DMS79 treated with DMSO at 0.1 percent for 48 hours (cell line): ENCODE measurements around the gene ARSG.

Experiments used
- DNase-seq: peaks from one replicate; lab custom pipeline; 2025; lab: John Stamatoyannopoulos, UW

ARSG gene

DNA sequence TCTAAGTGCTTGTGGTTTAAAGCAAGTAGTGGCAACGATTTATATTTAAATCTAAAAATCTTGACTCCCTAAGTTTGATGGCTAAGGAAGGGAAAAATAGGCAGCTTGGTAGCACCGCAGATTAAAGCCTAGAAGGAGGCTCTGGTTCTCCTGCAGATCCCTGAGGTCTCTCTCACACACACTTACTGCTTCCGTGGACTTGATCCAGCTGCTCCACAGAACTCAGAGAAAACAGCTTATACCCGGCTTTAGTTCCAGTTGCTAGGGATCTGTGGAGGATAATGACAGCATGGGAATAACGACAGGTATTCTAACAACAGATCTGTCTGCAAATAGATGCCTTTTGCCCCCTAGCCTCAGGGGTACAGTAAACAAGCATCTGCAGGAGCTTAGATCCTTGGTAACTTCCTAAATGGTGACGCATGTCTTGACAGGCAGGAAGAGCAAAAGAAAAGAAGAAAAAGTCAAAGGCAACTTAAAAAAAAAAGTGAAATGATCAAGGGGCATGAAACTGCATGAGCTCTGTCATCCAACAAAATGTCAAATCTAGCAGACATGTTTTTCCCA is 161.5 kb downstream of the ARSG start:
- no peak for DNase-seq

DNA sequence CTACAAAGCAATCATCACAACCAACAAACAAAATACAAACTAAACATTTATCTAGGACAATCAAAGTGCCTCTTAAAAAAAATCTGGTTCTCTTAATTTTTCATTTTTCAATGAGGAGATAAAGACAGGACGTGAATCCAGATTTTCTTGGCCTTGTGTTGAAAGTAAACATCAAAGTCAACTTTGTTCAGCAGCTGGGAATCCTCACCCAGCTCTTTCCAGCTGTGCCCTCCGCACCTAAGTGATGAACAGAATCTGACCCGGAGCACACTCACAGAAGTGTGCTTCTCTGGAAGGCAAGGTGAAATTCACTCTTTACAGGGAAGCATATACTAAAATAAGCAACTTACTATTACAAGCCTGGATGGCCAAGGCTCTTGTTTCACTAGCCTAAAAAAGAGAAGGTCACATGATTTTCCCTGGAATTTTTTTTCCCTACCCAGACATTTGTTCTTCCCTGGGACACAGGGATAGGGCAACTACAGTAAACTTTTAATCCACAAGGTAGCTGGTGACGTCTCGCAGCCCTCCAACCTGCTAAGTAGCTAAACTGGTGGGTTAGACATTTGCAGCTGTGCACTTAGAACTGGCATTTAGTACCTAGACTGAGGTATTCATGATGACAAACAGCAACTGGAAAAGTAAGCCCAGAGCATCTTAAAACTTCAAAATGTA is 162.8 kb downstream of the ARSG start:
- no peak for DNase-seq

DNA sequence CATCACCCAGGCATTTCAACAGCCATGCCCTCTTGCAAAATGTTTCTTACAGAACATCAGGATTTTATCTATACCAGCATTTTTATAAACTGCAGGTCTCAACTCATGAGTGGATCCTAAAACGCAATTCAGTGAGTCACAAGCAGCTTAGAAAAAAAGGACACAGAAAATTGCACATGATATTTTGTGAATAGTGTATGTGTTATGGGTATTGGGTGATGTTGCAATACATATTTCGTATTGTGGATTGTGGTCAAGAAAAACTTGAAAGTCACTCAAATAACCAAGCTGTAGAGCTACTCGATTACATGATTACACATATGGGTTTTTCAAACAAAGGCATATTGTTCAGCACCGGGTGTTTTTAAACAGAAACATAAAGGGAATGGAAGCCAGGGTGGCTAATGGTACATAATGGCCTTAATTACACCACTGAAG is 164.6 kb downstream of the ARSG start:
- DNase-seq, result no peak

DNA sequence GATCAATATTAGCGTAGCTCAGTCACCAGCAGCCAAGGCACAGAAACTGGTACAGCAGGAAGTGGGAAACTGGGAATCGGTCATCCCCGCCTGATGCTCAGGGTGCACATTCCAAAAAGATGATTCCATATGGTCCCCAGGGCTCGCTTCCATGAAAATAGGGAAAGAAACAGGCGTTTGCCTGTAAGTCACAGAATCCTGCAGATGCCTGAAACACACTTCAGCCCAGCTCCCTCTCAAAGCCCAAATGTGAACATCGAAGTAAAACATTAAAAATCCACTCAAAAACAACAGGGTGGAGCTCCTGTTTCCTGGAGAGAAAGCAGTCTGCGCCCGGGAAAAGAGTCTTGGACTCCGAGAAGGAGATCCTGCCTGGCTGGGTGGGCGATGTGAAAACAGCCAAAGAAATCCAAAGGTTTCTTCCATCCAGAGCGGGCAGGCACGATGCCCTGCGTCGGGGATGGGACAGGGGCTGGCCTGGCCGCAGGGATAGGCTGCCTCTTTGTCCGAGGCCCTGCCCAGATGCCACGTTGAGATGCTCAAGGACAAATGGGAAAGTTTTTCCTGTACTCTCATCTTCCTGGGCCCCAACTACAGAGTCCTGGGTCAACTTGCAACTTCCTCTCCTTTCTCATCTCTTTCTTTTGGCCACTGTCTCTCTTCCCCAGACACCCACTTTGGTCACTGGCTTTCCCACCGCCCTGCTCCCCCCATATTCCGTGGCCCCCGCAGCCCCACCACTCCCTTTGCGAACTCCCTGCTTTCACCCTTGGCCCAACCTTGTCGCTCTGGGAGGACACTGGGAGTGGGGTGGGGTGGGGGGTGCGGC is 165.3 kb downstream of the ARSG start:
- no peak for DNase-seq

DNA sequence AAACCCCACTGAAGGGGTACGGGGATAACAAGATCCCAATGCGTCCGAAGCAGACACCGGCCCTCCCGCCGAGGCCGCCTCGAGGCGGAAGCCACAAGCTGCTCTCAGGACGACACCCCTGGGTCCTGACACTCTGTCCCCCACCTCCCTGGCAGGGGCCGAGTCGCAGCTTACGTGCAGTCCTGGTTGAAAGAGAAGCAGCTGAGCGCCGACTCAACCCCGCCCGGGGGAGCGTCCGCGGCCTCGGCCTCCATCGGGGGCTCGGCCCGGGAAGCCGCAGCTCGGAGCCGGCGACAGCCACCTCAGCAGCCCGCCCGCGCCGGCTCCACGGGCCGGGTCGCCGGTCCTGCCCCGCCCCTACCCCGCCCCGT is 165.9 kb downstream of the ARSG start, which contains the start of gene WIPI1:
Gene WIPI1, minus strand, starts transcription at position 329 of the 371 bp plus-strand sequence. Its CDS starts 75 bp downstream, at position 254.
- DNase-seq, result no peak

DNA sequence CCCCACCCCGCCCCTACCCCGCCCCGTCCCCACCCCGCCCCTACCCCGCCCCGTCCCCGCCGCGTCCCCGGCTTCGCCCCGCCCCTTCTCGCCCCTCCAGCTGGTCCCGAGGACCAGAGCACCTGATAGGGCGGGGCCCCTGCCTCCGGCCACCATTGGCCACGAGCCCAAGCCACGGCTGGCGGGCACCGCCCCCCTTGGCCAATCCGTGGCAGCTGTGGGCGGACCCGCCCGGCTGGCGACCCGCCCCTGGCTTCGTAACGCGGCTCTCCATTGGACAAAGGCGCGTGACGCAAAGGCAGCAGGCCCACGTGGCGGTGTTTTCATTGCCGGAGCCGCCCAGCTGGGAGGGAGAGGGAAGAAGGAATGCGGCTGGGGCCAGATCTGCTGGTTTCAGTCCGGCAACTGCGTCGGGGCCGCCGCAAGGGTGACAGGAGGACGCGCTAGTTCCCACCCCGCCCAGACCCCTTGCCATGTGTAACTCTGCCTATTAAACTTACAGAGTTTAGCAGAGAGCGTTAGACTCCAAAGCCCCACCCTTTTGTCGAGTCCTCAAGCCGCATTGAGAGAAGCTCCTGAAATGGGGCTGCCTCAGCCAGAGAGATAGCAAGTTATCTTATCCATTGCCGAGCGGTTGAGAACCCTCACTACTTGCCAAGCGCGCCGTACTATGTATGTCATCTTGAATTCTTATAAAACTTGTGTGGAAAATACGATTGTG is 166.4 kb downstream of the ARSG start:
- DNase-seq, result peak; percentile 60

DNA sequence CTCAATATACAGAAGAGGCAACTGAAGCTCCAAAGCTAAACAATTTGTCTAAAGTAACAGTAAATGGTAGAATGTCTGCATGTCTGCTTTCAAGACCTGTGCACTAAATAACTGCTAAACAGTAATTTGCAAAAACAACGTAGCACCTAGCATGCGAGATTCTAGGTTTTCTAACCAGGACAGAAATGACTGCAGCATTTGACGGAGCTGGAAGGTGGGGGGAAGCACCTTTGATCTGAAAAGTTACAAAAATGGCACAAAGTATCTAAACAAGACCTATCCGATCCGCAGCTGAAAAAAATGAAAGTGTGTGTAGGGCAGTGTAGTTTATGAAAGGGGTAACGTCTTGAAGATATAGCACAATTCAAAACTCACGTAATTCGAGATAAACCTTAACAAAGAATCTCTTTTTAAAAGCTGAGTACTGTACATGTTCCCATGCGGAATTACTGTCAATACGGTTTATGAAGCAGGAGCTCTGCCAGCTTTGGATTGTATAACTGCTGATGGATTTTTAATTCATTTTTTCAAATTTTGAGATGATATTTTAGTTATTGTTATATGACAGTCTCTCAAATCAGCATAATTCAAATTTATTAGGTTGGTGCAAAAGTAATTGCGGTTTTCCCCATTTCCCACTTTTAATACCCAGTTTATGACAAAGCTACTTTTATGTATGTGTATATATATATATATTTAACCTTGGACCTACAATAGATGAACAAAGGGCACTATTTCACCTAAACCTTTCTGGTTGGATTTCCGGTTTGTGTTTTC is 167.2 kb downstream of the ARSG start:
- no peak for DNase-seq

DNA sequence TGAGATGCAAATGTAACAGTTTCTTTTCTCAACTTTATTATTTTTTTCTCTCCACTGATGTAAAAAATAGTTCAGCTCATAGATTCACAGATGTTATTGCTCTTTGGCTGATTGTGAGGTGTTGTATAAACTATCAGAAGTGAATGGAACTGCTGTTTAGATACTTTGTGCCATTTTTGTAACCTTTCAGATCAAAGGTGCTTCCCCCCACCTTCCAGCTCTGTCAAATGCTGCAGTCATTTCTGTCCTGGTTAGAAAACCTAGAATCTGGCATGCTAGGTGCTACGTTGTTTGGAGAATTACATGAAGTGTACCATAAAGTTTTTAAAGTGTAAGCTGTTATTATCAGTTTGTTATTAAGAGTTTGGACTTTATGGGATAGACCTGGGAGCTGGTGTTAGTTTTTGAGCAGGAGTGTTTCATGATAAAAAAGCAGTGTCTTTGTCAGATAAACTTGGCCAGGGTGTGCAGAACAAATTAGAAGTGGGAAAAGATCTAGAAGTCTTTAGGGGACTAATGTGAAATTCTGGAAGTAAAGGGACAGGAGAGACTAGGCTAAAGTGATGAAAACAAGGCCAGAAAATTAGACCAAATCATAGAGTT is 167.8 kb downstream of the ARSG start:
- no peak for DNase-seq

DNA sequence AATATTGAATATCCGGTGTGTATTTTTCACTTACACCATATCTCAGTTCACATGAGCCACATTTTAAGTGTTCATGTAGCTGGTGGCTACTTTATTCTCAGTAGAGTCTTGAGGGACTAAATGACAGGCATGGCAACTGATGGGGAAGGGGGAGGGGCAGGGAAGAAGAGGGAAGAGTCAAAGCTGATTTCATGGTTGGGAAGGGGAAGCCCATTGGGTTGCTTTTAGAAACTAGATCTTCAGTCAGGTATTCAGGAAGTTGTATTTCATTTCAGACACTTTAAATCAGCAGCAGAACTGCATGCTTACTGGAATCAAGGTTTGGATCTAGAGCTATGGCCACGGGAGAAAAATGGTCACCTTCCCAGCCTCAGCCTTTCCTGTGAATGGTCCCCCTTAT is 168.9 kb downstream of the ARSG start:
- DNase-seq, result no peak

DNA sequence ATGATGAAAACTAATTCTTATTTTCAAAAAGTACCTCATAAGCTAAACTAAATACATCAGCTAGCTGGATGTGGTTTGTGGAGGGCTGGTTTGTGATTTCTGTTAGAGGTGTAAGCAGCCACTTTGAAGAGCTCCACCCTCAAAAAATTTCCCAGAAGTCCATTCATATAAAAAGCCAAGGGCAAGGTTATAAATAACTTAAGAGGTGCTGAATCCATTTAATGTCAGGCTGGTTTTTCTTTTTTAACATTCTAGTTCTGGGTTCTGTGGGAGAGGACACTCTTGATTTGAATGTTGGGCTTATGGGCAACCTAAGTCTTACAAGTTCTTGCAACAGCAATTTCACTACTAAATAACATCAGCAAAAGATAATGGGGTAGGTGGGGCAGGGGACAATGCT is 169.4 kb downstream of the ARSG start:
- no peak for DNase-seq

DNA sequence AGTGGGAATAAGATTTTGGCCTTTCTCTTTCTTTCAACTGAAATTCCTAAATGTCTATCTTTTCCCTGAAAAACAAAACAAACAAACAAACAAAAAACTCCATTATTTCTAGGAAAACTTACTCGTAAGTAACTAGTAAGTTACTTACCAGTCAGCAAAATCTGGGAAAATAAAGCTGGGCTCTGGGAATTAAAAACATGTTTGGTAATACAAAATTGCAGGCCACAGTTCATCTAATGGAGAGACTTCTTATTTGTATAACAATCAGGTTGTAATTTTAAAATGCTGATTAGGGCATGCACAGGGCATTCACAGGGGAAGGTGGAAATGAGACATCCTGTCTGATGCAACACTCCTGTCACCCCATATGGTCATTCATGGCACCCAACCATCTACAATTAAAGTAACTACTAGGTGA is 169.8 kb downstream of the ARSG start:
- DNase-seq, result no peak

DNA sequence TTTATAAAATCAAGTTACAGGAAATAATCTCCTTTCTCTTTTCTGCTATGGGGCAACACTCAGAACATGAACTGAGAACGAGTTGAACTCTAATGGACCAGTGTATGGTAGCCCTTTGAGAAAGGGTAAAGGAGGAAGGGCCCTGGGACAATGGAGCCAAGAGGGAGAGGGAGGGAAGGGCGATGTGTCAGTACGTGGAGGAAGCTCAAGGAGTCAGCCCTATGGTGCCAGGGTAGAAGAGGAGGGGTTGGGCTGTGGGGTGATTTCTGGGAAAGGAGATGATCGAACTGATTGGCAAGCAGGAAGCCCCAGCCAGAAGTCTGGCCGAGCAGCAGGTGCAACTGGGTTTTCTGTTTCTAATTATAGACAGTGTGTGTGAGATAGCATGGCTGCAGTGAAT is 170.3 kb downstream of the ARSG start:
- no peak for DNase-seq

DNA sequence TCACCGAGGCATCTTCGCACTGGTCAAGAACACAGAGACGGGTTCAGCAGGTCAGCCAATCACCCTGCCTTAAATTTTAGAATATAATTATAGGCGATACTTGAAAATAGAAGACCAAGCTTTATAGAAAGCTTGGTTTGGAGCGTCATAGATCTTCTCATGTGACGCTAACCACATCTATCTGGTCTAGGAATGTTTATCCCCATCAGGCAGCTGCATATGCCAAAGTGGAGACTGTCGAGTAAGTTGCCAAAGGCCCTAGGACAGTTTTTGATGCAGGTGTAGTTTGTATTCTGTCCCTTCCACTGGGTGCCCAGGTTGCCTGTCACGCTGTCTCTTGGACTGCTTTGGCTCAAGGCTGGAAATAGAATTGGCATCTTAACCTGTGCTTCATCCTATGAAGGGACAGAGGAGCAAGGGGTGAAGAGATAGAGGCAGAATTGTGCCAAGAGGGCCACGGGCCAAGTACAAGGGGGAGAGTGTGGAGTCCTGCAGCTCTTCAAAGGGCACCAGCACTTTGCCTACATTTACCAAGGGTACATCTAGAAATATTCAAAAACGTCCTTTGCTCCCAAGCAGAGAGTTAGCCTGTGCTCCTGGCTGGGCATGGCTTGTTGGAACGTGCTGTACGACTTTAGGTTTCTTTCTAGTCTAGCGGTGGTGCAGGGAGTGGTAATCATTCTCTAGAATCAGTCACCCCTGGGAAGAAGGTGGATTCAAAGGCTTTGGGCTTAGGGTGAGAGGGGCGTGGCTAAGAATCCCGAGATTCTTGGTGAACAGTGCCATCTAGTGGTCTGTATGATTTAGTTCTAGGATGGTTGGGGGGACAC is 171.3 kb downstream of the ARSG start:
- peak; percentile 58 for DNase-seq

DNA sequence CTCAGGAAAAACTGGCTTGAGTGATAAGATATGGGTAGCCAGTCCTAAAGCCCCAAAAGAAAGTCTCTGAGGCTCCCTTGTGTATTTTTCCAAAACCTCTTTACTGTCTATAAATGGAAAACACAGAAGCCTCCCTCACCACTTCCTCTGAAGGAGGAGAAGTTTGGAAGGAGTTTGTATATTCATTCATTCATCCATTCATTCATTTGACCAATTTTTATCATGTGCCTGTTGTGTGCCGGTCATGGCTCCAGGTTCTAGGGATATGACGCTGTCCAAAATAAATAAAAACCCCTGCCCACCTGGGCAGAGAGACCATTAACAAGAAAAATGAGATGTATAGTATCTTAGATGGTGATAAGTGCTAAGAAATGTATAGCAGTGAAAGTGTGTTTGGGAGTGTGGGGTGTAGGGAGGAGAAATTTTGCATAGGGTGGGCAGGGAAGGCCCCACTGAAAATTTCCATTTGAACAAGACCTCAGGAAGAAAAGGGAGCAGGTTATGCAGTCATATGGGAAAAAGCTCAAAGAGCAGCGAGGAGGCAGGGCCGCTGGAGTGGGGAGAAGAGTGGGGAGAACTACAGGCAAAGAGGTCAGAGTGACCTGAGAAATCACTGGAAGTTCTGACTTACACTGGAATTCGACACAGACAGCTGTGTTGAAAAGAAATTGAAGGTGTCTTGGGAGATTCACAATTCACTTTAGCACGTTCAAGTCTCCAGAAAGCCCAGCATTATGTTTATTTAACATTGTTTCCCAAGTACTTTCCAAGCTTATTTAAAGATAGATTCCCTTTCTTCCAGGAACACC is 172.1 kb downstream of the ARSG start:
- DNase-seq, result no peak

DNA sequence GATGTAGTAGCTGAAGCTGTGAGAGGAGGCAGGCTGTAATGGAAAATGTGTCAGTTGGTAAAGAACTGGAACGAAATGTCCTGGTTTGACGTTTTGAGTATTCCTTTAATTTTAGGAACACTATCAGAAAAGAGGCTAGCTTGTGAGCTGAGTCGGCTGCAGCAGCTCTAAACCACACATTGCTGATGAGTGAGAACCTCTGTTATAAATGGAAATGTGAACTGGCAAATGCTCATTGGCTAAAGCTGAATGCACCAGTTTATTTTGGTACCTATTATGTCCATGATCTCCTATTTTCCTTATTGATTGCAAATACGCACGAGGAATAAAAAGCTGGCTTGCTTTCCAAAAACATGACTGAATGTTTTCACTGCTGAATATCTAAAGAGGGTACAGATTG is 177.0 kb downstream of the ARSG start:
- DNase-seq, result no peak

DNA sequence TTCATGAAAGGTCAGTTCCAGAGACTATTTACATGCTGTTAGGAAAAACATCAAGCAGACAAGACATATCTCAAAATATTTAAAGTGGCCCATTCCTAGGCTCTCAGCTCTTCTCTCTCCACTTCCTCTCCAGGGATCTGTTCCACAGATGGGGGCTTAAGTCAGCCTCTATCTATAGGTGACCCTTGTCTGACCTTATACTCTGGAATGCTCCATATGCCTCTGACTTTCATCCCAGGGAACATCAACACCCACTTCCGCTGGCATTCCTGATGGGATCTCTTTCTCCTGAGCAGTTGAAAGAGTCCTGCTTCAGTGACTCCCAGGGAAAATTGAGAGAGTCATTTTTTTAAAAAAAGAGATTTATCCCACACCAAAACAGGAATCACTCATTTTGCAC is 177.5 kb downstream of the ARSG start:
- no peak for DNase-seq
